ENCODE results near the gene CCDC51.

CCDC51 gene

GRCh38 chr3:48419149-48419548 lies 20.8 kb downstream of the CCDC51 start:
- DNase-seq (ENCODE audit: low spot score): no peak

DNA sequence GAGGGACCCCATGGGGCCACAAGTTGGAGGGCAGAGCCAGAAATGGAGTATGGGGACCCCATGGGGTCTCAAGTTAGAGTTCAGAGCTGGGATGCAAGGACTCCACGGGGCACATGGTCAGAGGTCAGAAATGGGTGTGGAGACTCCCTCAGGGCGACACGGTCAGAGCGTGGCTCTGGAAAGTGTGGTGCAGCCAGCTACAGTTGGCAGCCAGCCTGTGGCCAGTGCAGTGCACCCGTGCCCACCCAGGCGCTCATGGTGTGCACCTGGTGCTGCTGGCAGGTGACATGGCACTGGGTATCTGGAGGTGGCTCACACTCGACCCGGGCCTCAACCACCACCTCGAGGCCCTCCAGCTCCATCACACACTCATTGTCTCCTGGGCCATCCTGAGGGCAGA lies 21.3 kb downstream of the CCDC51 start:
- no peak for DNase-seq (ENCODE audit: low spot score)

DNA sequence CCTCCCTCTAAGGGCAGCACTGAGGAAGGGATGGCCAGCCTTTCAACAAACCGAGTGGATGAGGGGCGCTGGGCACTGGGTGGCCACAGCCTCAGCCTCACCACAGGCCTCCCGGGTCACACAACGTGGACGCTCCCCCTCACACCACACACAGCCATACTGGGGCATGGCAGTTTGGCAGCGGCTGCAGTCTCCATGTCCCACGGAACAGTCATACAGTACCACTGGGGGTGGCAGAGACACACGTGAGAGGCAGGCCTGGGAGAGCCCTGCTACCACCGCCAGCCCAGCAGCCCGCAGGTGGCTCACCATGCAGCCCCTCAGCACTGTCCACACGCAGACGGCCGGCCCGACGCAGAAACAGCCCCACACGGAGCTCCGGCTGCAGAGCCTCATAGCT lies 21.8 kb downstream of the CCDC51 start:
- no peak for DNase-seq (ENCODE audit: low spot score)

GRCh38 chr3:48417529-48418108 lies 22.3 kb downstream of the CCDC51 start:
- DNase-seq (ENCODE audit: low spot score): no peak

GRCh38 chr3:48416546-48416945 lies 23.4 kb downstream of the CCDC51 start:
- DNase-seq (ENCODE audit: low spot score): no peak

DNA sequence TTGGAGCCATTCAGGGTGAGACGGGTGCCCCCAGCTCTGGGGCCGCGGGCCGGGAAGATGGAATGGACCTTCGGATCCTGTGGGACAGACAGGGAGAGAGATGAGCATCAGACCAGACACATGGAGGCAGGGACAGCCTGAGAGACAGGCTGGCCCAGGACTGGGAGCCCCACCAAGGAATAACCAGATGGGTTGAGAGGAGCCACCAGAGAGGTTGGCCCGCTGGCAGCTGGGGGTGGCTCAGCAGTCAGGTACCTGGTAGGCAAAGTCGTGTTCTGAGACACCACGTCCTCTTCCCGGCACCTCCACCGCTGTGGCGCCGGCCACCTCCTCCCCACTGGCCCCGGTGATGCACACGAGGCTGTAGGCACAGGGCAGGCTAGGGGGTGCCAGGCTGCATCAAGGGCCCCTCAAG lies 23.8 kb downstream of the CCDC51 start:
- no peak for DNase-seq (ENCODE audit: low spot score)

GRCh38 chr3:48415251-48415953 lies 24.5 kb downstream of the CCDC51 start:
- no peak for DNase-seq (ENCODE audit: low spot score)

GRCh38 chr3:48414376-48415250 lies 25.3 kb downstream of the CCDC51 start:
- no peak for DNase-seq (ENCODE audit: low spot score)

DNA sequence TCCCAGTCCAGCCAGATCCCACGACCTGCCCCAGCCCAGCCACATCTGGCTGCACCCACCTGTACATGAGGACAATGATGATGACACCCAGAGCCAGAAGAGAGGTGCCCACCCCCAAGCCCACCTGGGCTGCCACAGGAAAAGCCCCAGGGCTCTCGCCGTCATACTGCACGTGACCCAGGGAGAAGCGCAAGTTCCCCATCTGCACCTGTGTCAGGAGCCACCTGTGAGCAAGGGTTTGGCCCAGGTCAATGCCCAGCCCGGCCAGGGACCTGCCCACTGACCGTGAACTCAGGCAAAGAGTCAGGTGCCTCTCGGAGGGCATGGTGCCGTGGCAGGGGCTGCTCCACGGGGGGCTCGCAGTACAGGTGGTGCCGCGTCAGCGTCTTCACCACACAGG lies 26.3 kb downstream of the CCDC51 start:
- no peak for DNase-seq (ENCODE audit: low spot score)

- DNase-seq (ENCODE audit: low spot score): no peak
Observed at GRCh38 chr3:48413086-48413485, 26.8 kb downstream of the CCDC51 start.

GRCh38 chr3:48412375-48413001 lies 27.4 kb downstream of the CCDC51 start:
- DNase-seq (ENCODE audit: low spot score): no peak

GRCh38 chr3:48411606-48412374 lies 28.1 kb downstream of the CCDC51 start:
- no peak for DNase-seq (ENCODE audit: low spot score)

- DNase-seq (ENCODE audit: low spot score): no peak
Observed at GRCh38 chr3:48411041-48411588, 28.8 kb downstream of the CCDC51 start.

DNA sequence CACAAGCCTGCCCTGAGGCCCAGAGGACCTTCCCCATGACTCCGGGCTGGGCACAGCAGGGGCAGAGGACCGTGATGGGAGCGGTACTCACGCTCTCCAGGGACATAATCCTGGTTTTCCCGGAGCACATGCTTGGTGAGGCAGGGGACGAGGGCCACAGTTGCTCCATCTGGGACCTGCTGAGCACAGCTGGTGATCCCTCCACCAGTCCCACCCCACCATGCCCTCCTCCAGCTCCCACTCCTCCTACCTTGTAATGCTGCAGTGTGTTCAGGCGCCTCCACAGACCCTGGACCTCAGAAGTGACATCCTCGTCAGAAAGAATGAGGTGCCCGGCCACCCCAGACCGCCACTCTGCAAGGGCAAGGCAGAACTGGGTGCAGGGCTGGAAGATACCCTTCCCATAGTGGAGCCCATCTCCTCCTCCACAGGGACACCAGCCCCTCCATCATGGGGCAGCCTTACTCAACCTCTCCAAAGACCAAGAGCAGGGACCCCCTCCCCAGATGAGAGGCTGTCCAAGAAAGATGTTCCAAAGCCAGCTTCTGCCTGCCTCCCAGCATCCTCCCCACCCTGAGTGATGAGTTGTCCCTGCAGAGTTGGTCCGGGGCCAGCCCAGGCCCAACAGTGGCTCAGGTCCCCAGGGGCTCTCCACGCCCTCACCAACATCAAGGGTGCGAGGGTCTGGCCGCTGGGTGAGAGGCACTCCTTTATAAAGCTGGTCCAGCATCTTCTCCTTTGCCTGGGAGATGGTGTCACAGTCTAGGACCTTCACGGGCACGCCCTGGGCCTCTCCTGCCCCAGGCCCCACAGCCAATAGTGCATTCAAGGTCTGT lies 29.5 kb downstream of the CCDC51 start:
- no peak for DNase-seq (ENCODE audit: low spot score)

- DNase-seq (ENCODE audit: low spot score): no peak
Observed at GRCh38 chr3:48409291-48410201, 30.4 kb downstream of the CCDC51 start.

- no peak for DNase-seq (ENCODE audit: low spot score)
Observed at GRCh38 chr3:48408823-48409281, 31.1 kb downstream of the CCDC51 start.

DNA sequence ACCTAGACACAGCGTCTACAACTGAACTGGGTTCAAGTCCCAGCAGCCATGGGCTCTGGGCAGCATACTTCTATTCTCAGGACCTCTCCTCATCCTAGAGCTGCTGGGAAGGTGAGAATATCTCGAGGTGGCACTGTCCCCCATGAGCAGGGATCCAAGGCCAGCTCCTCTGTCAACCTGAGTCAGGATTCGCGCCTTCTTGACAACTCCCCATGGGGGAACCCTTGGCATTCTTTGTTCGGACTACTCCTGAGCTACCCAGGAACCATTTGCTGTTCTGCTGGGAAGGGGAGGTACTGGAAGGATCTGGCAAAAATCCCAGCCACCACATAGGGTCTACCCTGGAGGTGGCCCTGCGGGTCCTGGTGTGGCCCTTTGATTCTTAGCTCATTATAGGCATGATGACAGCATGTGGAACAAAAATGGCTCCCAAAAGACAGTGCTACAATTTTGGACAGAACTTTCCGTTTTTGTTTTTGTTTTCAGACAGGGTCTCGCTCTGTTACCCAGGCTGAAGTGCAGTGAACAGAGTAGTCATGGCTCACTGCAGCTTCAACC lies 32.3 kb downstream of the CCDC51 start:
- peak; percentile 8 for DNase-seq (ENCODE audit: low spot score)

DNA sequence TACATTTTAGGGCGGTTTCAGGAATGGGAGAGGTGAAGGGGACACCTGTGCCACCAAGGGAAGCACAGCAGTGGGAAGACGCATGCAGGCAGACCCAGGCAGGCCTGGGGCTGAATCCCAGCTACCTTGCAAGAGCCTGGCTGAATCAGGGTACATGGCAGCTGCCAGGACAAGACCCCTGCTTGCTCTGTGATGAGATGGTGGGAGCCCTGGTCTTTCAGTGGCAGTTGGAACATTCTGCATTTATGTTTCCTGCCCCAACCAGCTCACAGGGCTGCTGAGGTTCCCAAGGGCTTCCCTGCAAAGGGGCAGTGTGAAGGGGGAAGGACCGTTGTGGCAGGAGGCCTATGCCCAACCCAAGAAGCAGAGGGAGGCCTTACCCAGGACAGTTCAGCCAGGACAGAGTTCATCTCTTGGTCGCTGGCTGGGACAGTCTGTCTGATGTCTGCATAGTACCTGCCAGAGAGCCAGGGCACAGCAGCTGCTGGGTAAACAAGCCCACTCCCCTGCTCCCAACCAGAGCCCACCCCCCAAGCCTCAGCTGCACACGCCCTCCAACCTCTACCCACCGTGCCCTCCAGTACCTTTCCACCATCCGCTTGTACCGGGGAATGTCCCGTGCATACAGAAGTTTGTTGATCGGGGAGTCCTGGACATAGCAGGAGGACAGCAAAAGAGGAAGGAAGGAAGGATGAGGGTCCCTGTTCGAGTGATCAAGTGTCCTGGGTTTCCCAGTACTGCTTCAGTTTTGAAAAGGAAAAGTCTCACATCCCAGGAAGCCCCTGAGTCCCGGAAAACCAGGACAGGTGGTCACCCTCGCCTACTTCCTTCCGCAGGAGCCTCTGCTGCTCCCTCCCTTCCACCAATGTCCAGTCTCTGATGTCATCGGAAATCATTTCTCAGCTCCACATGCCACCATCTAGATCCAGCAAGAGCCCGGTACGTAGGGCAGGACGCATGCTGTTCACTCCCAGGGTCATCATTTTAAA lies 33.2 kb downstream of the CCDC51 start:
- DNase-seq (ENCODE audit: low spot score): peak; percentile 1

All from HuH-7 (cell line).